ENCODE measurements around the gene PPIF.

Gene PPIF

GRCh38 chr10:79382491-79382941, 35.2 kb downstream of the PPIF start:
- Histone ChIP-seq H3K27me3 (ENCODE audit: insufficient read depth, low read length) (no peaks in the 10 kb centered on the region), H3K4me3 (ENCODE audit: low read depth, low read length) (no peak overlapping the region), H3K27ac (ENCODE audit: low read depth, low read length) (peak overlapping the region; percentile 52), H3K4me1 (ENCODE audit: control insufficient read depth, insufficient read depth, low read length, unreplicated experiment) (peaks cover 37% of the 10 kb centered on the region), H3K79me2 (ENCODE audit: control insufficient read depth, insufficient read depth, low read length, unreplicated experiment) (no peaks in the 10 kb centered on the region), H2AFZ (ENCODE audit: low read length, unreplicated experiment) (no peak overlapping the region), H3K36me3 (ENCODE audit: insufficient read depth, low read length) (no peaks in the 10 kb centered on the region)

GRCh38 chr10:79383974-79384606, 36.8 kb downstream of the PPIF start:
- Histone ChIP-seq H3K36me3 (ENCODE audit: insufficient read depth, low read length) (no peaks in the 10 kb centered on the region), H3K27me3 (ENCODE audit: insufficient read depth, low read length) (no peaks in the 10 kb centered on the region), H3K79me2 (ENCODE audit: control insufficient read depth, insufficient read depth, low read length, unreplicated experiment) (no peaks in the 10 kb centered on the region), H2AFZ (ENCODE audit: low read length, unreplicated experiment) (no peak overlapping the region), H3K27ac (ENCODE audit: low read depth, low read length) (no peak overlapping the region), H3K4me3 (ENCODE audit: low read depth, low read length) (no peak overlapping the region), H3K4me1 (ENCODE audit: control insufficient read depth, insufficient read depth, low read length, unreplicated experiment) (peaks cover 37% of the 10 kb centered on the region)

- H3K4me1 ChIP-seq (ENCODE audit: control insufficient read depth, insufficient read depth, low read length, unreplicated experiment), result peaks cover 31% of the 10 kb centered on the region
- no peaks in the 10 kb centered on the region for H3K79me2 ChIP-seq (ENCODE audit: control insufficient read depth, insufficient read depth, low read length, unreplicated experiment)
- no peak overlapping the region for H3K27ac ChIP-seq (ENCODE audit: low read depth, low read length)
- H3K4me3 ChIP-seq (ENCODE audit: low read depth, low read length), result no peak overlapping the region
- no peaks in the 10 kb centered on the region for H3K36me3 ChIP-seq (ENCODE audit: insufficient read depth, low read length)
- no peak overlapping the region for H2AFZ ChIP-seq (ENCODE audit: low read length, unreplicated experiment)
- H3K27me3 ChIP-seq (ENCODE audit: insufficient read depth, low read length), result no peaks in the 10 kb centered on the region
Observed at GRCh38 chr10:79384773-79385391, 37.6 kb downstream of the PPIF start.

GRCh38 chr10:79385392-79385795, 38.1 kb downstream of the PPIF start:
- no peak overlapping the region for H3K4me3 ChIP-seq (ENCODE audit: low read depth, low read length)
- H2AFZ ChIP-seq (ENCODE audit: low read length, unreplicated experiment), result no peak overlapping the region
- H3K27me3 ChIP-seq (ENCODE audit: insufficient read depth, low read length), result no peaks in the 10 kb centered on the region
- no peak overlapping the region for H3K27ac ChIP-seq (ENCODE audit: low read depth, low read length)
- peaks cover 26% of the 10 kb centered on the region for H3K4me1 ChIP-seq (ENCODE audit: control insufficient read depth, insufficient read depth, low read length, unreplicated experiment)
- 0 out of 2 replicates have a peak, but pooled peaks cover 4% of the 10 kb centered on the region for H3K36me3 ChIP-seq (ENCODE audit: insufficient read depth, low read length)
- no peaks in the 10 kb centered on the region for H3K79me2 ChIP-seq (ENCODE audit: control insufficient read depth, insufficient read depth, low read length, unreplicated experiment)

GRCh38 chr10:79385804-79386531, 38.7 kb downstream of the PPIF start:
- Histone ChIP-seq H2AFZ (ENCODE audit: low read length, unreplicated experiment) (no peak overlapping the region), H3K4me1 (ENCODE audit: control insufficient read depth, insufficient read depth, low read length, unreplicated experiment) (peaks cover 20% of the 10 kb centered on the region), H3K27me3 (ENCODE audit: insufficient read depth, low read length) (no peaks in the 10 kb centered on the region), H3K36me3 (ENCODE audit: insufficient read depth, low read length) (0 out of 2 replicates have a peak, but pooled peaks cover 4% of the 10 kb centered on the region), H3K79me2 (ENCODE audit: control insufficient read depth, insufficient read depth, low read length, unreplicated experiment) (no peaks in the 10 kb centered on the region), H3K27ac (ENCODE audit: low read depth, low read length) (no peak overlapping the region), H3K4me3 (ENCODE audit: low read depth, low read length) (no peak overlapping the region)

- H3K27ac ChIP-seq (ENCODE audit: low read depth, low read length), result no peak overlapping the region
- 0 out of 2 replicates have a peak, but pooled peaks cover 4% of the 10 kb centered on the region for H3K36me3 ChIP-seq (ENCODE audit: insufficient read depth, low read length)
- H2AFZ ChIP-seq (ENCODE audit: low read length, unreplicated experiment), result no peak overlapping the region
- H3K4me3 ChIP-seq (ENCODE audit: low read depth, low read length), result no peak overlapping the region
- peaks cover 11% of the 10 kb centered on the region for H3K4me1 ChIP-seq (ENCODE audit: control insufficient read depth, insufficient read depth, low read length, unreplicated experiment)
- H3K79me2 ChIP-seq (ENCODE audit: control insufficient read depth, insufficient read depth, low read length, unreplicated experiment), result no peaks in the 10 kb centered on the region
- no peaks in the 10 kb centered on the region for H3K27me3 ChIP-seq (ENCODE audit: insufficient read depth, low read length)
Observed at GRCh38 chr10:79386637-79387465, 39.6 kb downstream of the PPIF start.

- Histone ChIP-seq H3K4me3 (ENCODE audit: low read depth, low read length) (no peak overlapping the region), H2AFZ (ENCODE audit: low read length, unreplicated experiment) (no peak overlapping the region), H3K27ac (ENCODE audit: low read depth, low read length) (no peak overlapping the region), H3K36me3 (ENCODE audit: insufficient read depth, low read length) (0 out of 2 replicates have a peak, but pooled peaks cover 4% of the 10 kb centered on the region), H3K4me1 (ENCODE audit: control insufficient read depth, insufficient read depth, low read length, unreplicated experiment) (peaks cover 4% of the 10 kb centered on the region), H3K27me3 (ENCODE audit: insufficient read depth, low read length) (no peaks in the 10 kb centered on the region), H3K79me2 (ENCODE audit: control insufficient read depth, insufficient read depth, low read length, unreplicated experiment) (no peaks in the 10 kb centered on the region)
Observed at GRCh38 chr10:79387466-79387973, 40.3 kb downstream of the PPIF start.

GRCh38 chr10:79387974-79388850, 40.9 kb downstream of the PPIF start:
- no peaks in the 10 kb centered on the region for H3K79me2 ChIP-seq (ENCODE audit: control insufficient read depth, insufficient read depth, low read length, unreplicated experiment)
- H3K4me3 ChIP-seq (ENCODE audit: low read depth, low read length), result no peak overlapping the region
- no peak overlapping the region for H2AFZ ChIP-seq (ENCODE audit: low read length, unreplicated experiment)
- H3K36me3 ChIP-seq (ENCODE audit: insufficient read depth, low read length), result 0 out of 2 replicates have a peak, but pooled peaks cover 4% of the 10 kb centered on the region
- H3K27ac ChIP-seq (ENCODE audit: low read depth, low read length), result no peak overlapping the region
- H3K27me3 ChIP-seq (ENCODE audit: insufficient read depth, low read length), result no peaks in the 10 kb centered on the region
- no peaks in the 10 kb centered on the region for H3K4me1 ChIP-seq (ENCODE audit: control insufficient read depth, insufficient read depth, low read length, unreplicated experiment)

- no peaks in the 10 kb centered on the region for H3K4me1 ChIP-seq (ENCODE audit: control insufficient read depth, insufficient read depth, low read length, unreplicated experiment)
- H3K79me2 ChIP-seq (ENCODE audit: control insufficient read depth, insufficient read depth, low read length, unreplicated experiment), result no peaks in the 10 kb centered on the region
- H3K4me3 ChIP-seq (ENCODE audit: low read depth, low read length), result no peak overlapping the region
- no peaks in the 10 kb centered on the region for H3K27me3 ChIP-seq (ENCODE audit: insufficient read depth, low read length)
- H3K27ac ChIP-seq (ENCODE audit: low read depth, low read length), result no peak overlapping the region
- no peak overlapping the region for H2AFZ ChIP-seq (ENCODE audit: low read length, unreplicated experiment)
- 0 out of 2 replicates have a peak, but pooled peaks cover 4% of the 10 kb centered on the region for H3K36me3 ChIP-seq (ENCODE audit: insufficient read depth, low read length)
Observed at GRCh38 chr10:79390057-79390456, 42.8 kb downstream of the PPIF start.
